ENCODE measurements around the gene IQGAP3. TPM values are rescaled to one million over a fixed set of nuclear protein-coding genes. Genes with fewer than 3 reads are reported as not detected.
A peak's percentile ranks its signal among the peaks of the same experiment; 100 is the strongest.

Gene IQGAP3
- total and polyA plus RNA-seq, 2 experiments from 2014 or later = 5.2 to 5.7 TPM

- H3K4me3 ChIP-seq = no peak overlapping the region
- no peak for DNase-seq (ENCODE audit: low spot score)
- H2AFZ ChIP-seq = no peak overlapping the region
- H3K27ac ChIP-seq = no peak overlapping the region
- no peaks in the 10 kb centered on the region for H3K79me2 ChIP-seq
- peak overlapping the region; percentile 46 for H3K4me2 ChIP-seq
- H3K9me3 ChIP-seq (ENCODE audit: low read depth) = no peaks in the 10 kb centered on the region
- no peaks in the 10 kb centered on the region for H3K9me2 ChIP-seq (replicated peaks; ENCODE audit: insufficient read depth)
- 72% methylated on average over 3 of the region's 3 CpGs for WGBS (ENCODE audit: low lambda C conversion rate, missing lambda C conversion rate)
- no peaks in the 10 kb centered on the region for H4K20me1 ChIP-seq (ENCODE audit: insufficient read depth, poor library complexity, severe bottlenecking)
- TF ChIP-seq EZH2phosphoT487 (IDR thresholded peaks at IDR 0.05; ENCODE audit: low read depth, severe bottlenecking, unreplicated experiment) (no peak), CTCF (IDR thresholded peaks at IDR 0.05; ENCODE audit: poor library complexity) (no peak), EZH2 (IDR thresholded peaks at IDR 0.05; ENCODE audit: borderline replicate concordance) (no peak)
- H3K36me3 ChIP-seq (replicated peaks; ENCODE audit: insufficient read depth, low read depth) = no peaks in the 10 kb centered on the region
- H3K27me3 ChIP-seq = no peaks in the 10 kb centered on the region
- H3K4me1 ChIP-seq (ENCODE audit: insufficient read depth) = peaks cover 8% of the 10 kb centered on the region
Measured at GRCh38 chr1:156524481-156524869, 47.9 kb downstream of the IQGAP3 start.

- Histone ChIP-seq H3K9me3 (ENCODE audit: low read depth) (no peaks in the 10 kb centered on the region), H3K27me3 (no peaks in the 10 kb centered on the region), H3K9me2 (replicated peaks; ENCODE audit: insufficient read depth) (no peaks in the 10 kb centered on the region), H4K20me1 (ENCODE audit: insufficient read depth, poor library complexity, severe bottlenecking) (no peaks in the 10 kb centered on the region), H3K4me3 (no peak overlapping the region), H2AFZ (no peak overlapping the region), H3K27ac (no peak overlapping the region), H3K4me2 (no peak overlapping the region), H3K36me3 (replicated peaks; ENCODE audit: insufficient read depth, low read depth) (no peaks in the 10 kb centered on the region), H3K4me1 (ENCODE audit: insufficient read depth) (peaks cover 8% of the 10 kb centered on the region), H3K79me2 (no peaks in the 10 kb centered on the region)
- TF ChIP-seq EZH2phosphoT487 (IDR thresholded peaks at IDR 0.05; ENCODE audit: low read depth, severe bottlenecking, unreplicated experiment) (no peak), CTCF (IDR thresholded peaks at IDR 0.05; ENCODE audit: poor library complexity) (no peak), EZH2 (IDR thresholded peaks at IDR 0.05; ENCODE audit: borderline replicate concordance) (no peak)
- 88% methylated on average over 2 of the region's 2 CpGs for WGBS (ENCODE audit: low lambda C conversion rate, missing lambda C conversion rate)
- DNase-seq (ENCODE audit: low spot score) = no peak
Measured at GRCh38 chr1:156523801-156524480, 48.4 kb downstream of the IQGAP3 start.

GRCh38 chr1:156522443-156522970, 49.9 kb downstream of the IQGAP3 start:
- Histone ChIP-seq H3K36me3 (replicated peaks; ENCODE audit: insufficient read depth, low read depth) (no peaks in the 10 kb centered on the region), H3K4me2 (no peak overlapping the region), H4K20me1 (ENCODE audit: insufficient read depth, poor library complexity, severe bottlenecking) (no peaks in the 10 kb centered on the region), H3K9me2 (replicated peaks; ENCODE audit: insufficient read depth) (no peaks in the 10 kb centered on the region), H3K4me1 (ENCODE audit: insufficient read depth) (peaks cover 8% of the 10 kb centered on the region), H3K9me3 (ENCODE audit: low read depth) (no peaks in the 10 kb centered on the region), H3K27ac (no peak overlapping the region), H3K4me3 (no peak overlapping the region), H3K27me3 (no peaks in the 10 kb centered on the region), H3K79me2 (no peaks in the 10 kb centered on the region), H2AFZ (no peak overlapping the region)
- TF ChIP-seq EZH2 (IDR thresholded peaks at IDR 0.05; ENCODE audit: borderline replicate concordance) = no peak
- TF ChIP-seq EZH2phosphoT487 (IDR thresholded peaks at IDR 0.05; ENCODE audit: low read depth, severe bottlenecking, unreplicated experiment) = no peak
- no peak for TF ChIP-seq CTCF (IDR thresholded peaks at IDR 0.05; ENCODE audit: poor library complexity)
- no peak for DNase-seq (ENCODE audit: low spot score)
